Measurements from ENCODE around the gene MRFAP1L1.

The MRFAP1L1 gene

GRCh38 chr4:6750286-6751221 is 40.9 kb upstream of the MRFAP1L1 start:
- H3K9ac ChIP-seq (ENCODE audit: low read length), result no peak overlapping the region
- H3K4me1 ChIP-seq (ENCODE audit: control insufficient read depth, insufficient read depth, low read length), result peaks cover 18% of the 10 kb centered on the region; the same call in 1 of the 2 replicates
- H3K9me3 ChIP-seq (ENCODE audit: control insufficient read depth, insufficient read depth, low read depth, low read length), result no peaks in the 10 kb centered on the region
- no peak overlapping the region for H3K4me3 ChIP-seq (ENCODE audit: low read depth, low read length)
- H3K36me3 ChIP-seq (ENCODE audit: control insufficient read depth, insufficient read depth, low read length), result no peaks in the 10 kb centered on the region
- no peak overlapping the region for H3K27ac ChIP-seq (ENCODE audit: low read depth, low read length)
- H3K27me3 ChIP-seq (ENCODE audit: control insufficient read depth, insufficient read depth, low read length), result no peaks in the 10 kb centered on the region

GRCh38 chr4:6749340-6750171 is 39.9 kb upstream of the MRFAP1L1 start:
- Histone ChIP-seq H3K4me1 (ENCODE audit: control insufficient read depth, insufficient read depth, low read length) (peaks cover 18% of the 10 kb centered on the region; the same call in 1 of the 2 replicates), H3K9ac (ENCODE audit: low read length) (no peak overlapping the region), H3K27ac (ENCODE audit: low read depth, low read length) (no peak overlapping the region), H3K9me3 (ENCODE audit: control insufficient read depth, insufficient read depth, low read depth, low read length) (no peaks in the 10 kb centered on the region), H3K27me3 (ENCODE audit: control insufficient read depth, insufficient read depth, low read length) (no peaks in the 10 kb centered on the region), H3K4me3 (ENCODE audit: low read depth, low read length) (no peak overlapping the region), H3K36me3 (ENCODE audit: control insufficient read depth, insufficient read depth, low read length) (no peaks in the 10 kb centered on the region)

- Histone ChIP-seq H3K27me3 (ENCODE audit: control insufficient read depth, insufficient read depth, low read length) (no peaks in the 10 kb centered on the region), H3K4me3 (ENCODE audit: low read depth, low read length) (no peak overlapping the region), H3K9me3 (ENCODE audit: control insufficient read depth, insufficient read depth, low read depth, low read length) (no peaks in the 10 kb centered on the region), H3K36me3 (ENCODE audit: control insufficient read depth, insufficient read depth, low read length) (no peaks in the 10 kb centered on the region), H3K4me1 (ENCODE audit: control insufficient read depth, insufficient read depth, low read length) (peaks cover 17% of the 10 kb centered on the region; the same call in 1 of the 2 replicates), H3K9ac (ENCODE audit: low read length) (no peak overlapping the region), H3K27ac (ENCODE audit: low read depth, low read length) (no peak overlapping the region)
Observed at GRCh38 chr4:6748286-6748685, 38.6 kb upstream of the MRFAP1L1 start.

GRCh38 chr4:6747294-6748051 is 37.8 kb upstream of the MRFAP1L1 start:
- H3K4me3 ChIP-seq (ENCODE audit: low read depth, low read length), result no peak overlapping the region
- no peaks in the 10 kb centered on the region for H3K27me3 ChIP-seq (ENCODE audit: control insufficient read depth, insufficient read depth, low read length)
- no peak overlapping the region for H3K27ac ChIP-seq (ENCODE audit: low read depth, low read length)
- H3K9me3 ChIP-seq (ENCODE audit: control insufficient read depth, insufficient read depth, low read depth, low read length), result no peaks in the 10 kb centered on the region
- H3K4me1 ChIP-seq (ENCODE audit: control insufficient read depth, insufficient read depth, low read length), result peaks cover 14% of the 10 kb centered on the region; the same call in 1 of the 2 replicates
- H3K9ac ChIP-seq (ENCODE audit: low read length), result no peak overlapping the region
- no peaks in the 10 kb centered on the region for H3K36me3 ChIP-seq (ENCODE audit: control insufficient read depth, insufficient read depth, low read length)

- Histone ChIP-seq H3K27me3 (ENCODE audit: control insufficient read depth, insufficient read depth, low read length) (no peaks in the 10 kb centered on the region), H3K4me1 (ENCODE audit: control insufficient read depth, insufficient read depth, low read length) (peaks cover 12% of the 10 kb centered on the region; the same call in 1 of the 2 replicates), H3K9ac (ENCODE audit: low read length) (no peak overlapping the region), H3K27ac (ENCODE audit: low read depth, low read length) (no peak overlapping the region), H3K4me3 (ENCODE audit: low read depth, low read length) (no peak overlapping the region), H3K9me3 (ENCODE audit: control insufficient read depth, insufficient read depth, low read depth, low read length) (no peaks in the 10 kb centered on the region), H3K36me3 (ENCODE audit: control insufficient read depth, insufficient read depth, low read length) (no peaks in the 10 kb centered on the region)
Observed at GRCh38 chr4:6746721-6747293, 37.1 kb upstream of the MRFAP1L1 start.

- no peak overlapping the region for H3K27ac ChIP-seq (ENCODE audit: low read depth, low read length)
- H3K9me3 ChIP-seq (ENCODE audit: control insufficient read depth, insufficient read depth, low read depth, low read length), result peaks cover 6% of the 10 kb centered on the region; the same call in 1 of the 2 replicates
- no peaks in the 10 kb centered on the region for H3K4me1 ChIP-seq (ENCODE audit: control insufficient read depth, insufficient read depth, low read length)
- no peak overlapping the region for H3K4me3 ChIP-seq (ENCODE audit: low read depth, low read length)
- no peaks in the 10 kb centered on the region for H3K27me3 ChIP-seq (ENCODE audit: control insufficient read depth, insufficient read depth, low read length)
- no peaks in the 10 kb centered on the region for H3K36me3 ChIP-seq (ENCODE audit: control insufficient read depth, insufficient read depth, low read length)
- H3K9ac ChIP-seq (ENCODE audit: low read length), result no peak overlapping the region
Observed at GRCh38 chr4:6742989-6743388, 33.3 kb upstream of the MRFAP1L1 start.

GRCh38 chr4:6742507-6742906 is 32.8 kb upstream of the MRFAP1L1 start:
- H3K9ac ChIP-seq (ENCODE audit: low read length), result no peak overlapping the region

GRCh38 chr4:6740347-6740746 is 30.7 kb upstream of the MRFAP1L1 start:
- Histone ChIP-seq H3K36me3 (ENCODE audit: control insufficient read depth, insufficient read depth, low read length) (no peaks in the 10 kb centered on the region), H3K4me3 (ENCODE audit: low read depth, low read length) (no peak overlapping the region), H3K27me3 (ENCODE audit: control insufficient read depth, insufficient read depth, low read length) (no peaks in the 10 kb centered on the region), H3K9me3 (ENCODE audit: control insufficient read depth, insufficient read depth, low read depth, low read length) (peaks cover 6% of the 10 kb centered on the region; the same call in 1 of the 2 replicates), H3K27ac (ENCODE audit: low read depth, low read length) (no peak overlapping the region), H3K4me1 (ENCODE audit: control insufficient read depth, insufficient read depth, low read length) (no peaks in the 10 kb centered on the region), H3K9ac (ENCODE audit: low read length) (no peak overlapping the region)

More at GRCh38 chr4:6742507-6742906, 32.8 kb upstream of the MRFAP1L1 start:
- H3K27ac ChIP-seq (ENCODE audit: low read depth, low read length), result no peak overlapping the region
- no peaks in the 10 kb centered on the region for H3K27me3 ChIP-seq (ENCODE audit: control insufficient read depth, insufficient read depth, low read length)
- peaks cover 6% of the 10 kb centered on the region; the same call in 1 of the 2 replicates for H3K9me3 ChIP-seq (ENCODE audit: control insufficient read depth, insufficient read depth, low read depth, low read length)
- H3K4me1 ChIP-seq (ENCODE audit: control insufficient read depth, insufficient read depth, low read length), result no peaks in the 10 kb centered on the region
- H3K4me3 ChIP-seq (ENCODE audit: low read depth, low read length), result no peak overlapping the region
- no peaks in the 10 kb centered on the region for H3K36me3 ChIP-seq (ENCODE audit: control insufficient read depth, insufficient read depth, low read length)

- Histone ChIP-seq H3K9me3 (ENCODE audit: control insufficient read depth, insufficient read depth, low read depth, low read length) (peaks cover 6% of the 10 kb centered on the region; the same call in 1 of the 2 replicates), H3K27me3 (ENCODE audit: control insufficient read depth, insufficient read depth, low read length) (no peaks in the 10 kb centered on the region), H3K4me3 (ENCODE audit: low read depth, low read length) (no peak overlapping the region), H3K9ac (ENCODE audit: low read length) (no peak overlapping the region), H3K27ac (ENCODE audit: low read depth, low read length) (no peak overlapping the region), H3K36me3 (ENCODE audit: control insufficient read depth, insufficient read depth, low read length) (no peaks in the 10 kb centered on the region), H3K4me1 (ENCODE audit: control insufficient read depth, insufficient read depth, low read length) (no peaks in the 10 kb centered on the region)
Observed at GRCh38 chr4:6739920-6740319, 30.3 kb upstream of the MRFAP1L1 start.

- Histone ChIP-seq H3K9me3 (ENCODE audit: control insufficient read depth, insufficient read depth, low read depth, low read length) (no peaks in the 10 kb centered on the region; the same call in 1 of the 2 replicates), H3K27me3 (ENCODE audit: control insufficient read depth, insufficient read depth, low read length) (no peaks in the 10 kb centered on the region), H3K9ac (ENCODE audit: low read length) (no peak overlapping the region), H3K27ac (ENCODE audit: low read depth, low read length) (no peak overlapping the region), H3K36me3 (ENCODE audit: control insufficient read depth, insufficient read depth, low read length) (no peaks in the 10 kb centered on the region), H3K4me1 (ENCODE audit: control insufficient read depth, insufficient read depth, low read length) (peaks cover 17% of the 10 kb centered on the region; the same call in 1 of the 2 replicates), H3K4me3 (ENCODE audit: low read depth, low read length) (no peak overlapping the region)
Observed at GRCh38 chr4:6734165-6734786, 24.6 kb upstream of the MRFAP1L1 start.
